GM12892 (cell line): ENCODE data around the gene PNMT.

Experiments
- POLR2A ChIP-seq: IDR thresholded peaks from 2 replicates; pipeline ENCODE4 v1.6.1; 2011; ENCODE audit warnings: low read depth, low read length, control low read depth
- POLR2AphosphoS5 ChIP-seq: IDR thresholded peaks from 2 replicates; pipeline ENCODE4 v1.6.1; 2011; ENCODE audit warnings: low read depth, low read length, control low read depth
- TAF1 ChIP-seq: IDR thresholded peaks from 2 replicates; pipeline ENCODE4 v1.6.1; 2011; ENCODE audit warnings: low read depth, mild to moderate bottlenecking, control low read depth, low read length, borderline replicate concordance

DNA sequence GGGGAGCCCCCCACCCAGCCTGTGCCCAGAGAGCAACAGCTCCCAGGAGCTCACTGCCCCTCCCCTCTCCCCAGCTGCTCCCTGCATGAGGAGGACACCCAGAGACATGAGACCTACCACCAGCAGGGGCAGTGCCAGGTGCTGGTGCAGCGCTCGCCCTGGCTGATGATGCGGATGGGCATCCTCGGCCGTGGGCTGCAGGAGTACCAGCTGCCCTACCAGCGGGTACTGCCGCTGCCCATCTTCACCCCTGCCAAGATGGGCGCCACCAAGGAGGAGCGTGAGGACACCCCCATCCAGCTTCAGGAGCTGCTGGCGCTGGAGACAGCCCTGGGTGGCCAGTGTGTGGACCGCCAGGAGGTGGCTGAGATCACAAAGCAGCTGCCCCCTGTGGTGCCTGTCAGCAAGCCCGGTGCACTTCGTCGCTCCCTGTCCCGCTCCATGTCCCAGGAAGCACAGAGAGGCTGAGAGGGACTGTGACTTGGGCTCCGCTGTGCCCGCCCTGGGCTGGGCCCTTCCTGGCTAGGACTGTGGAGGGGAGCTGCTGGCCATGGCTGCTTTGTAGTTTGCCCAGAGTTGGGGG is 2.5 kb upstream of the PNMT start:
- TF ChIP-seq POLR2AphosphoS5 = no peak
- no peak for TF ChIP-seq POLR2A
- TF ChIP-seq TAF1 = no peak
